Gastroesophageal sphincter (tissue), 3 donors: ENCODE results near the gene CACNA1A.

Source experiments
- CTCF ChIP-seq, 4 experiments: fragments of 200-600 bp in 2 of 4; fragments of 450-650 bp in 2 of 4; sonication (generic) in 1 of 4; IDR thresholded peaks; one replicate each; pipeline ENCODE4 v1.5.1; 2017 to 2019; ENCODE audit warnings: antibody characterized with exemption in 4 of 4, mild to moderate bottlenecking in 2 of 4, moderate library complexity in 2 of 4
- EP300 ChIP-seq: sonication (generic); formaldehyde crosslinking; IDR thresholded peaks from one replicate; pipeline ENCODE4 v1.6.1; 2017; ENCODE audit warnings: antibody characterized with exemption, mild to moderate bottlenecking
- POLR2A ChIP-seq, 2 donors: fragments of 450-650 bp; IDR thresholded peaks; one replicate each; pipeline ENCODE4 v1.6.1; 2017; ENCODE audit warnings: antibody characterized with exemption in 2 of 2, mild to moderate bottlenecking in 2 of 2, moderate library complexity in 1 of 2

- TF ChIP-seq CTCF (IDR thresholded peaks at IDR 0.05) (no peak), EP300 (no peak), POLR2A (IDR thresholded peaks at IDR 0.05) (no peak)
Measured at GRCh38 chr19:13207846-13208671, 298.2 kb downstream of the CACNA1A start.
